CD4-positive, alpha-beta T cell treated with Interleukin-21 for 1 hour (primary cell): Measurements from ENCODE around the gene EFNB2.

Experiments
- DNase-seq: peaks from one replicate; pipeline ENCODE4 v3.0.0-alpha.2; 2020

Gene EFNB2

DNA sequence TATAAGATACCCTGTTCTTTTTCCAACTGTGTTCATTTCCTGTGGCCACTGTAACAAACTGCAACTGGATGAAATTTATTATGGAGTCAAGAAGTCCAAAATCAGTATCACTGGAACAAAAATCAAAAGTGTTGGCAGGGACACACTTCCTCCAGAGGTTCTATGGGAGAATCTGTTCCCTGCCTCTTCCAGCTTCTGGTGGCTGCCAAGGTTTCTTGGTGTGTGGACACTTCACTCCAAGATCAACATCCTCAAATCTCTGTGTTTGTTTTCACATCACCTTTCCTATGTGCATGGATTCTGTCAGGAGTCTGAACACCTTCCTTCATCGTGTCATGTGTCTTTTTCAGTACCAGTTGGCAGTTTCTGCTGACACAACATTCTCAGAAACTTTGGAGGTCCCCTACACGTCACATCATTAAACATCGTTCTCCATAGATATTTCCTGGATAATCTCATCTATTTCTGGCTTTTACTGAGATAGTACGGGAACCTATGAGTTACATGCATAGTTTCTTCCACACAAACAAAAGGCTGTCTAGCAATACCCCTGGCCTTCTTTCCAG, 15.2 kb upstream of the EFNB2 start:
- no peak for DNase-seq

DNA sequence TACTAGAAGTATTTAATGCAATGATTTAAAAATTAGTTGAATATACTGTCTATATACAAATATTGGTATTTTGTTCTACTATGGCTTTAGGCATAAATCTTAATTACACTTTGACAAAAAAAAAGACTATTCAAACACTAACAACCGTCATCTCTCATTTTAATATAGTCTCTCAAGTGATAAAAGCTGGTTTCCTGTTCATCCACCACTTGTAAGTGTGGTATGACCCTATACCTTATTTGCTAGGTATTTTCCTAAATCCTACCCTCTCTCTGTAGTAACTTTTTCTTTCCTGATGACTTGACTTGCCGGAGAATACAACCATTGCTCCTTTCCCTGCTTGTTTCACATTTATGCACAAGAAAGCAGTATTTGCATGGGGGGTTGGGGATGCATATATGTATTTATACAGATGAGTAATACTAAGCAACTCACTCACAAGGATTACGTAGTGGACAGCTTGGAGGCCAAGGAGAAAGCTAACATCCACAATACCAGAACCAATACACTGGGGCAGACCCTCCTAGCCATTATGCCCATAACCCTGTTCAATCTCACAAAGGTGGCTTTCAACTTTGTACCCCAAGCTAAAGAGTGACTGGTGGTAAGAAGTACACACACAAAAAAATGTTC, 12.7 kb upstream of the EFNB2 start:
- no peak for DNase-seq

DNA sequence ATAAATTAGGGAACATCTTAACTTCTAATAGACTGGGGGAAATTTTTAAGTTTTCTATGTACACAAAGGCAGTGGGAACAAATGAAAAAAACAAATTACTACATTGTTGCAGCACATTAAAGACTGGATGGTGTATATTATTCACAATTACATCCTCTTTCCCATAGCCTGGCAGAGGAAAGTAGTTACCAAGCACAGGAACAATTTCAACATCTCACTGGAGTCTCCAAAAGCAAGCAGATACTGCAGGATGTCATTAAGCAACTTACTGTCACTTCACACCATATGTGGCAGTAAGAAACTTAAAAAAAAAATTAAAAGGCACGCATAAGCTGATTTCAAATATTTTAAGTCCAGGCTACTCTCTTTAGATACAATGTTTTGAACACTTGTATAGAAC, 6.4 kb upstream of the EFNB2 start:
- no peak for DNase-seq

DNA sequence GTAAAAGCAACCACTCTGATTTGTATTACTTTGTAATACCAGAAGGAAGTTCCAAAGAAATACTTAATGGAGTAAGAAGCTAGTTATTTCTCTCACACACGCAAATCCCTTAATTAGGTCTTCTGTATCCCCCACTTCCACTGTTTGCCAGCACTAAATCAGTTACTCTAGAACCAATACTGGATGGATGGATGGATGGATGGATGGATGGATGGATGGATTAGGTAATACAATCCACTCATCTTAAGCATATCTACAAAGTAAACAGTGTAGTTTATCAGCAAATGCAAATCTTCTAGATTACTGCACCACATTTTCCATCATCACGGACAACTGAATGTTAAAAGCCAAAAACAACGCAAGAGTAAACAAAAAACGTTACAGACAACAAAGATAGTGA, 5.2 kb upstream of the EFNB2 start:
- no peak for DNase-seq

DNA sequence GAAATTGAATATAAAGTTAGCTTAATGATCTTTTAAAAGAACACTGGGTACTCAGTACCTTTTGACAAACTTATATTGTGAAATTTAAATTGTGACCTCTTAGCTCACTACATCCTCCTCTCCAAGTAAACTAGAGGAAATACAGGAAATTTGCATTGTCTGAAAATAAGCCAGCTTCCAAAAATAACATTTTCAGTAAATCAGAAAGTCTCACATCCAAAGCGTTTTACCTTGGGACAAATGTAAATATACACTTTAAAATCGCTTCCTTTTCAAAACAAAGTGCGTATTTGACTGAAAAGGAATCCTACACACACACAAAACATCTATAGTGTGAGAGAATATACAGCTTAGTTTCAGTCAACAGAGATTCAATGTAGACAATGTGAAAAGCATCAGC, 2.1 kb upstream of the EFNB2 start:
- no peak for DNase-seq

DNA sequence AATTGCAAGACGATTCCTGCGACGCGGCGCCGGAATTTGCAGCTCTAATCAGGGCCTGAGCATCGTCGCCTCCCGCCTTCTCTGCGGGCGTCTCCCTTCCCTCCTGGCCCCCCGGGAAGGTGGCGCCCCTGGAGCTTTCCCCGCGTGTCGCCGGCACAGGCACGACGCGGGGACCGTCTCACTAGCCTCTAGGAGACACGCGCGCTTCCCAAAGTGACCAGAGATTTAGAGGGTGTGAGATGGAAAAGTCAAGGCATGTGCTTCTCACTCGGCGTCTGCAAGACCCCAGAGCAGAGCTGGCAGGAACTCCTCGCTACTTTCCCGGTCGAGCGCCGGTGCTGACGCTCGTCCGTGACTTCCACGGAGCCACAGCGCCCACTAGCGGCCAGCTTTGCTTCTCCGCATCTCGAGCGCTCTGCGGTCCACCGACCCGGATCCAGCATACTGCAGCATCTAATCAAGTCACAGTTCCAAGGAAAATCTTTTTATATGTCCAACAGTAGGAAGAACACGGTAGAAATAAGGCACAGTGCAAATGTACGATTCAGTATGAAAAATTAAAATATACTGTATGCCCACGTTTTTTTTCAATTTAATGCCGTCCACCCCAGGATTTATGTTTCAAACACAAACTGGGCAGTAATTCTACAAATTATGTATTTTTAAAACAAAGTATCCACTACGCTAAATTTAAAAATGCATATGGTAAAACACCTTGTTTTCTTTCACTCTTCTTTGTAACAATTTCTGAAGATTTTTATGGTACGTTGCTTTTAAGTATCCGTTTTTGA, 977 bp upstream of the EFNB2 start:
- peak; percentile 84 for DNase-seq

DNA sequence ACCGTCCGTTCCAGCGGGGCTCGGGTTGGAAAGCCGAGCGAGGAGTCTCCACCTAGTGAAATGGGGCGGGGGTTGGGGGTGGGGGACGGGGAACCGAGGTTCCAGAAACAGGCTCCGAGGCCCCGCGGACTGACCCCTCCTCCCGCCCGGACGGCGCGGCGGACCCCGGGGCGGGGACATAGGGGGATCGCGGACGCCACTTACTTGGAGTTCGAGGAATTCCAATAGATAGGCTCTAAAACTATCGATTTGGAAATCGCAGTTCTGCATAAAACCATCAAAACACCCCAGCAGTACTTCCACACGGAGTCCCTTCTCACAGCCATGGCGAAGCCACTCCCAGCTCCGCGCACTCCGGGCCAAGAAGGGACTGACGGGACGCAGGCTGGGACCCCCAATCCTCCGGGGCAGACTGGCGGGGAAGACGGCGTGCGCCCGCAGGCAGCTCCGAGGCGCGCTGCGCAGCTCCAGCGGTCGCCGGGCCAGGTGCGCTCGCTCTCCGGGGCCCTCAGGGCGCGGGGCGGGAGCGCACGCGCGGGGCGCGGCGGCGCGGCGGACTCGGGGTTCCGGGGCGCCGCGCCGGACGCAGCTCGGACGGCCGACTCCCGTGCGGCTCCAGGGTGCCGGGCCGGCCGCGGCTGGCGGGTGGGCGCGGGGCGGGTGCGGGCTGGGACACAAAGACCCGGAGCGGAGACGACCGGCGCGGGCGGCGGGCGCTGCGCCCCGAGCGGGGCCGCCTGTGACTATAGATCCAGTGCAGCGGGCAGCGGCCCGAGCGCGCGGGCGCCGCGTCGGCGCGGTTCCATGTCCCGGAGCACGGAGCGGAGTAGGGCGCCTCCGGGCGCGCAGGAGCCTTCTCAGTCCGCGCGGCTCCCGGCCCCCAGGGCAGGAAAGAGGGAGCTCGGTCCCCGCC, 567 bp downstream of the EFNB2 start:
- peak; percentile 15 for DNase-seq

DNA sequence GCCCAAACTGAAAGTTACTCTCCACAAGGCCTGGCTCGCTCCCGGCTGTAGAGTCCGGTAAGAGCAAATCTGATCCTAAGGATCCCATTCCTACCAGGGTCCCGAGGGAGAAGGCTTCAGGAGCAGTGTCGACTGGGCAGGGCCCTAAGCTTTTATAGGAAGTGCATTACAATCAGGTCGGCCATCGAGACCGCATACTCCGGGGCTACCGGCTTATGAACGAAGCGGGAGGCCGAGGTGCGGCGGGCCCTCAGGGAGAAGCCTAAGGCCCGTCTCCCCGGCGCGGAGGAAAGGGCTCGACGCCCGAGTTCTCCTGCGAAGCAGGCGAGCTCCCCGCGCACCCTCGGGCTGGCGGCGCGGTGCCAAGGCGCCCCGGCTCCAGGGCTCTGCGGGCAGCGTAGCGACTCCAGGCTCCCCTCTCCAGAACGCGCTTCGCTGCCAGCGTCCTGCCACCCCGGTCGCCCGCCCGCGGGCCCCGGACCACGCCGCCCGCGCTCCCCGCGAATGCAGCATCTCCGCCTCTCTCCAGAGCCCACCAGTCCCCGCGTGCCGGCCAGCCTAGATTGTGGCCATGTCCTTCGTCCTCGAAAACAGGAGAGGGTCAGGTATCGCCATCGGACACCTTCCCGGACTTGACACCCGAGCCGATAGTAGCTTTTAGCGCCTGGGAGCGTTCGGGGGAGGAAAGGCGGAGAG, 1.4 kb downstream of the EFNB2 start:
- DNase-seq: peak; percentile 10

DNA sequence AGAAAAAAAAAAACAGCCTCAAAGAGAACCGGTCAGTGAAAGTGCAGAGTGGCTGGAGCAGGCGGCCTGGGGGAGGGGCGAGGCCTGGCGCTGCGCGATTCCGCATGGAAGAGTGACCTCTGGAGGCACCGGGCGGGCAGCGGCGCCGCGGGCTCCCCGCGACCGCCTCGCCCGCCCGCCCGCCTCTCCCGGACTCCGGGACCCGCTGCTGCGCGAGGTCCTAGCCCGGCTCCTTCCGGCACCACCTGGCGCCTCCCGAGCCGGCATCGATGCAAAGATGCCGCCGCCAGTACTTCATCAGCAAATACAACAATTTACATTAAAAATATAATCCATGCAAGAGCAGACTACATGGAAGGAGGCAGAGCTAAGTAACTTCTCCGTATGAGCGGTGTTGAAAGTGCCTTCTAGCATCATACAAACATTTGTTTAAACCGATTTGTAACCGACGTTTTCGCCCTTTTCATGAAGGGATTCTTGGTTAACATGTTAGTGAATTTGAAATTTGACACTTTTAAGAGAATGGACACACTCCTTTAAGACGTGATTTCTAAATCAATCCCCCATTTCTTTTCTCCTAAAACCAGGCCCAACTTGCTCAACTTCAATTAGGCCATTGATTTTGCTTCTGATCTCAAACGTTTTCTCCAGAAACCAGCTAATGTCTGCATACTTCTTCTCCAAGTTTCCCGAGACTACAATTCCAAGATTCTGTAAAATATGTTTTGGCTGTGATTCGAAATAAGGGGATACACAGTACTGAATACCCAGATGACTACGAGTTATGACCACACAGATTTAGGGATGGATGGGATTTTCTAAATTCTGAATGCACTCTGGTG, 2.1 kb downstream of the EFNB2 start:
- DNase-seq: peak; percentile 7

DNA sequence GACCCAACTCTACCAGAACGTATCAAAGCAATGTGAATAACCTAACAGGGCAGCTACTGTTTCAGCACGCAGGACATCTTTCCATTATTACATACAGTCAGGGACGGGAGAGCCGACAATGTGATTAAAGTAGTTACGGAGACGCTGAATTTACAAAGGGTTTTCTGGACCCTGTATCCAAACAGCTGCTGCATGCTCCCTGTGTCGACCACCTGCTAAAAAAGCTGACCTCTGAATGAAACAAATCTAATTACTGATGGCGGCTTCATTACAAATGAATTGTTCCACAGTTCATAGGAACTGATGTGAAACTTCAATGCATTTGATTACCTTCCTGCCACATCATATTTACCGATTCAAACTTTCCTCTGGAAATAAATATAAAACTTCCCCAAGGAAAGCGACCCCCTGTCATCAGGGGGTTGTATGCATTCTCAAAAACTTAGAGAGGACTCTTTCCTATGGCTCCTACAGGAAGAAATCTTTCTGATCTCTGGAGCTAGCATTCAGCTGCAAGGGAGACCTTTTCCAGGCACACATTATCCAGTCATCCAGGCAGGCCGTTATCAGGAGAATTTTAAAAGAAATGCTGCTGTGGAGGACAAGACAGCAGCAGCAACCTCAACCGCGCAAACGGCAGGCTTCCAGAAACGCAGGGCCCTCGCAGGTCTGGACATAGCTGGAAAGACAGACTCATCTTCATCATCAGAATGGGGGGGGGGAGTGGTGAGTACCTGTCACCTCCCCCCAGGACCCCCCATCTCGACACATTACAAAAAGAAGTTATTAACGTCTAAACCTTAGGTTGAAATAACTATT, 3.1 kb downstream of the EFNB2 start:
- DNase-seq: no peak

DNA sequence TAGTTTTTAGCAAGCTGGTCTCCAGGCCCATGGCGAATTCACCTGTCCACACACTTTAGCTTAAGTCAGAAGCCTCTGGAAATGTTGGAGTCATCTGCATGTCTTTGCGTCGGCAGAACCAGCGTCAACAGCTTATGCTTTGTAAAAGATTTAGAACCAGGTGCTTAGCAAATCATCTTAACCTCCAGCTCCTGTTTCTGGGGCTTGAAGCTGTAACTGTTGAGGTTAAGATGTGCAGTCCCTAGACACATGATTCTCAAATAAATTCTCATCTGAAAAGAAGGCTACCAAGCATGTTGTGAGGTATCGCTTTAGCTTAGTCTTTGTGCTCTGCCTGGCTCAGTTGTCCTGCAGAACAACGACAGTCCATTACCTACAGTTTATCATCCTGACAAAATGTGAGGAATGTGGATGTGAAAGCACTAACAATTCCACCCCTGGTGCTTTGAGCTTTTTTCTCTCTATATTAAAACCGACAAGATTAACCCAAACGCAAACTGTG, 4.4 kb downstream of the EFNB2 start:
- DNase-seq: no peak

DNA sequence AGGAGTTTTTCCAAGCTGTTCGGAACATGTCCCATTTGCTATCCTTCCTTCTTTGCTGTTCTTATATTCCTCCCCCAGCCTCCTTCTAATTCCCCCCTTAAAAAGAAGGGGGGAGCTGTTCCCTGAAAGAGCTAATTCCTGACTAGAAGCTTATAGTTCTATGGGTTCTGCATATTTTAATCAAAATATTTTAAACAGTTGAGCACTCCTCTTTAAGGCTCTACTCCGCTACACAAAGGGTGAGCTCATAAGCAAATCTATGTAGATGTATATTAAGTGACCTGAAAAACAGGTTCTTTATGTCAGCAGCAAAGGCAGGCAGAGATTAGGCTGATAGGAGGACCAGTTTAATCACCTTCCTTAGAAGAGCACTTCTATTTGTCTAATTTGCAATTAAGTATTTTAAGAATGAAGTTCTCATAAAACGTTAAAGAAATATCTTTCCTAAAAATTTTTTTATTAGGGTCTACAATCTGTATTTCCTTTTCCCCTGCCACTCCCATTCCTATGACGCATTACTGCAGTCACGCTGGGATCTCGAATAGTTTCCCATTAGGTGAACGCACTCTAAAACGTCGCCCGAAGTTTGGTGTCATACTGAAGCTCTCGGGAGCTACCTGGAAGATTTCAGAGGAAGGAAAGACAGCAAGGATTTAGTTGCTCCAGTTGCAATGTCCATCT, 5.2 kb downstream of the EFNB2 start:
- no peak for DNase-seq

DNA sequence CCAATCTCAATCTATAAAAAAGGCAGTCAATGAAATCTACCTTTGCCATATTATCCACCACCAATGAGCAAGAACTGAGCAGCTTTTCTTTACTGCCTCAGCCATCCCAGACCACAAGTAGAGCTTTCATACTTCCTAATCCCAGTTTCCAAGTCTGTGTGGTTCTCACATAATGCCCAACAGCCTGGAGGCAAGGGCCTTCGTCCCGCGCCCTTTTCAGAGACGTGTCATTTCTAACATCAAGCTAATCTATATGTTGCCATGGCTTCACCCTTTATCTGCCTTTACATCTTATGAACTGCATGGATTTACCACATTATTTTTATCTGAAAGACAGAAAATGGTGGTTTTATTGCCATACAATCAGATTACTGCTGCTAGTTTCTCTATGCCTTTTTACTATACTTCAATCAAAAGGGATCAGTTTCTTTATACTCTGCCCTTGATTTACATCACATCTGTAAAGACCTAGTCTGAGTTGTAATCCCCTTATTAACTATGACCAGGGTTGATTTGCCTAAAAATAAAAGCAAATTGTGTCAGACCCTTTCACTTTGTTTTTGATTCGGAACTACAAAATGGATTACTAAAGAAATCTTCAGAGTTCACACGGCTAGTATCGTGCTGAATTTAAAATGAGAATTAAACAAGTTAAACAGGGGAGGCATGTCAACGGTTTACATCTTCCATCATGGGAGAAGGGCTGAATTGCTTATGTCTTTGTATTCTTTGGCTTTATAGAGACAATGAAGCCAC, 5.9 kb downstream of the EFNB2 start:
- no peak for DNase-seq

DNA sequence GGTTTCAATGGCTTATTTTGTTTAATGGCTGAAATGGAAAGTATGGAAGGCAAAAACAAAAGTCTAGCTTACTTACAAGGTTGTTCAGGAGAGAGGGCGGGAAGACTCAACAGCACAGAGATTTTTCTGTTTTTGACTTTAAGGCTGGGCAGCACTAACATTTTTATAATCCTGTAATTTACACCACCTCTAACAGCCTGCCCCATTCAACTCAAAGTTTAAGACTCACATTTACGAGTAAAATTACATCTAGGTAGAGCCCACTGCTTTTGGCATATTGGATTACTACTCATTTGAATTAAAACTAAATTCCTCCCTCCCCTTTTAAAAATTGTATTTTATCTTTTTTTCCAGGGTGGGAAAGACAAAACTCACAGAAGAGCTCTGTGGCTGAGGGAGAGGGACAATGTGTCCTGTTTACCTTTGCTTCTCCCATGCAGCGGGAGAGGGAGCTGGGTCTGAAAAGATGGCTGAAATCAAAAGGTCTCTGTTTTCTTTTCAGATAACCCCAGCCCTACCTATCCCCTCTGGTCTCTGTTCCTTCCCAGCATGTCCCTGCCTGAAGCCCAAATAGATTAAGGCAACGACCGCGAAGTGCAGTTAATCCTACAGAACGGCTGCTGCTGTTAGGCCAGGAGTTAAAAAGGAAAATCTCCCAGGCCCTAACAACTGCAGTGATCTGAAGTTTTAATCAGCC, 6.6 kb downstream of the EFNB2 start:
- no peak for DNase-seq

DNA sequence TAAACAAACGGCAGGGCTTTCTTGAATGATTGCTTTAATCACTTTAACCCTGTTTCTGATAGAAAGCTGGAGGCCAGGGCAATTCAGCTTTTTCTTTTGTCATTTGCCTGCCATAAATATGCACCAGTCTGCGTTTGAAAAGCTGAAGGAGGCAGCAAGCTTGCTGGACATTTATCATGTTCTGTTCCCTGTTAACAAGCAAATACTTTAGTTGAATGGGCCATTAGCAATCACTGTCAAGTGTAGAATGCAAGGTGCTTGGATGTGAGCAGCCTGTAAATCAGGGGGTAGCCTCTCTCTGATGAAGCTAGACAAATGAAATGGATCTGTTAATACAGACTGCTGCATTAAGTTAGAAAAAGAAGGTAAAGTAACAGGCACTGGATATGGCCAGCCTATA, 7.6 kb downstream of the EFNB2 start:
- DNase-seq: no peak

DNA sequence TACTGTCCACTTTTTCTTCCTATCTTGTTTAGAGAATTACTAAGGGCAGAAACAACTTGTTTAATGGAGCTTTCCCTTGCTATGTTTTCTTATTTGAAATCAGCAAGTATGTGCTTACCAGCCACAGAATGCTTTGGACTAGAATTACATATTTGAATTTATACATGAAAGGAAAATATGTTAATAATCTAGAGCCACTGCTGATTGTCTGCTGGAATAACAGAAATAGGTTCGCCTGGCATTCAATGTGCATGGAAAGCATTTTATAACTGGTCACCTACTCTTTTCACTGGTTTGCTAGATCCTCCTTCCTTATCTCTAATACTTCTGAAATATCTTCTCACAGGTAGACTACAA, 8.0 kb downstream of the EFNB2 start:
- no peak for DNase-seq

DNA sequence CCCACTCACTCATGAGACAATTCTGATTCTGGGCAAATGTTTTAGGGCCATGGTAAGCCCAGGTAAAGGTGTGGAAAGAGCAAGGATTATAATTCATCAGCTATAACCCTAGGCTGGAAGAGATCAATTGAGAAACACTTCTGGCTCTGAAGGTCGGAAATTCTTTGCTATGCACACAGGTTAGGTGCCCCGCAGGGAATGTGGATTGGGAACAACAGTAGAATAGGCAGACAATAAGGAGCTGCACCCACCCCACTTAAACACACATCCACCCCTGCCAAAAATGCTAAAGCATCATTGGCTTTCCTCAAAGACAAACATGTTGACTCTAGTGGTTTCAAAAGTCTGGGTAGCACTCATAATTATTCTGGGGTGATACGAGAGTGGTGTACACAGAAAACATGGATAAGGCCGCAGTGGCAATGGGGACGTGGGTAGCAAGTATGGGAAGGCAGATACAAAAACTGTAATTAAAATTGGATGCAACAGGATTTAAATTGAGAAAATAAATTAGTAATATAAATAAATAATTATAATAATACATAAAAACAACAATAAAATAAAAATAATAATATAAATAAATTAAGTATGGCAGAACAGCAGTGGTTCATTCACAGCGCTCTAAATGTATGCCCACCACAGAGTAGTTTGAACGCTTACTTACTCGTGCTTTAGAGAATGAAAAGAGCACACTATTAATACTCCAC, 8.6 kb downstream of the EFNB2 start:
- no peak for DNase-seq

DNA sequence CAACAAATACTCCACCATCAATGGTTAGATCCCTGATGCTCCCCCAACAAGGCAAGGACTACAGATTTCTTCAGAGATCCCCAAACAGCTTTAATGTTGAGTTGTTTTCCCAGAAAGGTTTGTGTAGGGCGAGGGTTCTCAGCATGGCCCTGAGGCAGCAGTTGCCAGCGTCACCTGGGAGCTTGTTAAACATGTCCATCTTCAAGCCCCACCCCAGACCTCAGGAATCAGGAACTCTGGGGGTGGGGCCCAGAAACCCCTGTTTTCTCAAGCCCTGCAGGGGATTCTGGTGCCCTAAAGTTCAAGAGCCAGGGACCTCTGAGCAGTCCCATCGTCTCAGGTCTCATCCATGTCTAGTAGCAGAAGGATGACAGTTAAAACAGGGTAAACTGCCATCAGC, 9.6 kb downstream of the EFNB2 start:
- no peak for DNase-seq
